Measurements from ENCODE around the gene SKI. TPM values are rescaled to one million over a fixed set of nuclear protein-coding genes. Genes with fewer than 3 reads are reported as not detected.

Gene SKI
- total RNA-seq, 3 donors from 2014 or later: 26.8 to 86.6 (median 29.0) TPM

DNA sequence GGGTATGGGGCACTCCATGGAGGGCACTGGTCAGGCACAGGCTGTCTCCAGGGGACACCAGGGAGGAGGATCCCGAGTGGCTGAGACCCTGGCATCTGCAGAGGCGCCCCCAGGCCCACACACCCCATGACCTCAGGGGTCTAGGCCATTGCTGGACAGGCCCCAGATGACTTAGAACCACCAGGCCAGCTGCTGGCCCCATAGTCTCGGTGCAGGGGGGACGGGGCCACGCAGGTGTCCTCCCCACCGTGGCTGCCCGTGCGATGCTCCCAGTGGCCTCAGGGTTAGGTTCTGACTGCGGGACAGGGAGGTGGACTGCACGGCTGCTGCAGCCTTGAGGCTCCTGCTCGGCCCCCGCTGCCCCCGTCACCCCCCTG, 119.3 kb downstream of the SKI start:
- Histone ChIP-seq H3K9me3 (no peaks in the 10 kb centered on the region), H3K4me3 (no peak overlapping the region), H3K36me3 (ENCODE audit: low read depth) (no peaks in the 10 kb centered on the region), H3K4me1 (ENCODE audit: low read depth) (no peaks in the 10 kb centered on the region)
- intact Hi-C loops (cut with DNase I, micrococcal nuclease): no loop called here
- ATAC-seq (no peak), DNase-seq (peak in 2 of 3 donors; percentile 5 to 30)
- TF ChIP-seq, protein P1, sequence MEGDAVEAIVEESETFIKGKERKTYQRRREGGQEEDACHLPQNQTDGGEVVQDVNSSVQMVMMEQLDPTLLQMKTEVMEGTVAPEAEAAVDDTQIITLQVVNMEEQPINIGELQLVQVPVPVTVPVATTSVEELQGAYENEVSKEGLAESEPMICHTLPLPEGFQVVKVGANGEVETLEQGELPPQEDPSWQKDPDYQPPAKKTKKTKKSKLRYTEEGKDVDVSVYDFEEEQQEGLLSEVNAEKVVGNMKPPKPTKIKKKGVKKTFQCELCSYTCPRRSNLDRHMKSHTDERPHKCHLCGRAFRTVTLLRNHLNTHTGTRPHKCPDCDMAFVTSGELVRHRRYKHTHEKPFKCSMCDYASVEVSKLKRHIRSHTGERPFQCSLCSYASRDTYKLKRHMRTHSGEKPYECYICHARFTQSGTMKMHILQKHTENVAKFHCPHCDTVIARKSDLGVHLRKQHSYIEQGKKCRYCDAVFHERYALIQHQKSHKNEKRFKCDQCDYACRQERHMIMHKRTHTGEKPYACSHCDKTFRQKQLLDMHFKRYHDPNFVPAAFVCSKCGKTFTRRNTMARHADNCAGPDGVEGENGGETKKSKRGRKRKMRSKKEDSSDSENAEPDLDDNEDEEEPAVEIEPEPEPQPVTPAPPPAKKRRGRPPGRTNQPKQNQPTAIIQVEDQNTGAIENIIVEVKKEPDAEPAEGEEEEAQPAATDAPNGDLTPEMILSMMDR (IDR thresholded peaks at IDR 0.05): no peak

DNA sequence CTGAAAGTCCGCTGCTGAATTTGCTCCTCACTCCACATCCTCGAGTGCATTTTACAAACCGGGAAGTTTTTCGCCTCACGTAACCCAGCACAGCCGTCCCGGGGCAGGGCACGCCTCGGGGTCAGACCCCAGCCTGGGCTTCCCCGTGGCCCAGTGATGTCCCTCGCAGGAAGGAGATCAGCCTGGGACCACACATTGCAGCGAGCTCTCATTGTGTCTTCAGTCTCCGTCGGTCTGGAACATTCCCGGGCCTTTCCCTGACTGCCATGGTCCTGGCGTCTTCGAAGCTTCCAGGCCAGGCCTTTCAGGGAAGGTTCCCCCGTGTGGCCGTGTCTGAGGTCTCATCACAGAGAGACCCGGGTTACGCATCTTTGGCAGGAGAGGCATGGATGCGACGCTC, 119.8 kb downstream of the SKI start:
- H3K4me1 ChIP-seq (ENCODE audit: low read depth): no peaks in the 10 kb centered on the region
- H3K36me3 ChIP-seq (ENCODE audit: low read depth): no peaks in the 10 kb centered on the region
- H3K4me3 ChIP-seq: no peak overlapping the region
- no peak for ATAC-seq
- intact Hi-C loops (cut with DNase I, micrococcal nuclease): no loop called here
- peak in 2 of 3 donors; percentile 14 to 25 for DNase-seq
- no peaks in the 10 kb centered on the region for H3K9me3 ChIP-seq
- TF ChIP-seq, protein P1 (IDR thresholded peaks at IDR 0.05): no peak

DNA sequence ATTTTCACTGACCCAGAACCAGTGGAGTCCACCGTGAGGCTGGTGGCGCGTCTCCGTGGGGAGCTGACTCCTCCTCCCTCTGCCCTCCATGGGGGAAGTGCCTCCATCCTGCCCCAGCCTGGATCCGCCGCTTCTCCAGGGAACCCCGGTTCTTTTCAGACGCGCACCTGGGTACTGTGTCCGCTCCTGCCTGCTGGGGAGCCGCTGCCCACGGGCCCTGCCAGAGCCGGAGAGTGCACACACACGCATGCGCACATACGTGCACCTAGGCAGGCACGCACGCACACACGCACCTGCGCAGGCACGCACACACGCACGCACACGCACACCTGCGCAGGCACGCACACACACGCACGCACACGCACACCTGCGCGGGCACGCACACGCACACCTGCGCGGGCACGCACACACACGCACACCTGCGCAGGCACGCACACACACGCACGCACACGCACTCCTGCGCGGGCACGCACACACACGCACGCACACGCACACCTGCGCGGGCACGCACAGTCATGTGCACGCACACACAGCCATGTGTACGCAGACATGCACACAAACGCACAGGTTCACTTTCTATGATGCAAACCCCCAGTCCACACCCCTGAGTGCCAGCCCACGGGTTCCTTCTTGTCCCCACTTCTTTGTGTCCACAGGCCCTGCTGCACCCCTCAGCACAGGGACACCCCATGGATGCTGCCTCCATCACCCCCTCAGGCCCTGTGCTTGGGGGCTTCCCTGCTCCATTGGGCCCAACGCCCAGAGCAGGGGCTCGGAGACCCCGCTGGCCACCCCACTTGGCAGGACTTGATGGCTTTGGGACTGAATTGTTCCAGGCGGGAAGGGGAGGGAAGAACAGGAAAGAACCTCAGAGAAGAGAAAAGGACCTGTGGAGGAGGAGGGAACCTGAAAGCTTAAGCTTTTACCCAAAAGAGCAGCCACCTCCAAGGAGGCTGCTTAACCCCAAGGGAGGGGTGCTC, 120.5 kb downstream of the SKI start:
- no peaks in the 10 kb centered on the region for H3K9me3 ChIP-seq
- intact Hi-C loops (cut with DNase I, micrococcal nuclease): no loop called here
- peak in 2 of 3 donors; percentile 9 to 29 for DNase-seq
- H3K36me3 ChIP-seq (ENCODE audit: low read depth): no peaks in the 10 kb centered on the region
- no peak overlapping the region for H3K4me3 ChIP-seq
- ATAC-seq: no peak
- TF ChIP-seq, protein P1 (IDR thresholded peaks at IDR 0.05): no peak
- H3K4me1 ChIP-seq (ENCODE audit: low read depth): no peaks in the 10 kb centered on the region

- Histone ChIP-seq H3K4me3 (no peak overlapping the region), H3K4me1 (ENCODE audit: low read depth) (no peaks in the 10 kb centered on the region), H3K9me3 (no peaks in the 10 kb centered on the region), H3K36me3 (ENCODE audit: low read depth) (no peaks in the 10 kb centered on the region)
- DNase-seq: no peak
- no peak for ATAC-seq
- TF ChIP-seq, protein P1 (IDR thresholded peaks at IDR 0.05): no peak
- intact Hi-C loops (cut with DNase I, micrococcal nuclease): no loop called here
These were observed 121.7 kb downstream of the SKI start for GRCh38 chr1:2349806-2350205.

DNA sequence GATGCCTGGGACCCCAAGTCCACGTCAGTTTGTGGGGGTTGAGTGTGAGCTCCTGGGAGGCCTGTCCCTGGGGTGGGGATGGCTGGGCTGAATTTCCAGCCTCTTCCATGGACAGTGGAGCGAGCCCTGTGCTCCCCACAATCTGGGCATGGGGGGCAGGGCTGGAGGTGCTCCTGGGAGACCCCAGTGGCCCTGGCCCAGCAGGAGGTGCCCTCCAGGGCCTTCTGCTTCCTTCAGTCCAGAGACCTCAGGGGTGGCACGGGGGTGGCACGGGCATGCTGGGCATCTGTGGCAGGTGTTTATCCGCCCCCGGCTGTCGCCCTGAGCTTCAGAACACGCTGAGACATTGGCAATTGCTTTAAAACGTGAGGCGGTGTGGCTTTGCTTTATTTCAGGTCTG, 122.4 kb downstream of the SKI start:
- no peaks in the 10 kb centered on the region for H3K36me3 ChIP-seq (ENCODE audit: low read depth)
- no peak overlapping the region for H3K4me3 ChIP-seq
- ATAC-seq (no peak), DNase-seq (peak in 1 of 3 donors; percentile 30)
- H3K9me3 ChIP-seq: no peaks in the 10 kb centered on the region
- TF ChIP-seq, protein P1 (IDR thresholded peaks at IDR 0.05): no peak
- intact Hi-C loops (cut with DNase I, micrococcal nuclease): no loop called here
- H3K4me1 ChIP-seq (ENCODE audit: low read depth): no peaks in the 10 kb centered on the region

Data from mucosa of descending colon (tissue), 3 donors.